T1000 (cell line): ENCODE results near the gene SLC25A44.
"Not testable (repeated sequence)": the region's sequence is repeated elsewhere in the genome, so short reads cannot be mapped to it uniquely, and the experiment has no call there.

ENCODE experiments used
- DNase-seq: peaks from one replicate; lab custom pipeline; 2025; ENCODE audit warnings: mixed read lengths; lab: John Stamatoyannopoulos, UW

The SLC25A44 gene

GRCh38 chr1:156163712-156164111 is 30.2 kb upstream of the SLC25A44 start:
- DNase-seq: no peak

- no peak for DNase-seq
Measured at GRCh38 chr1:156164125-156164831, 29.6 kb upstream of the SLC25A44 start.

GRCh38 chr1:156165083-156165482 is 28.8 kb upstream of the SLC25A44 start:
- DNase-seq: no peak

- DNase-seq: no peak
Measured at GRCh38 chr1:156167536-156167935, 26.4 kb upstream of the SLC25A44 start.

- no peak for DNase-seq
Measured at GRCh38 chr1:156172696-156173470, 21.0 kb upstream of the SLC25A44 start.

- no peak for DNase-seq
Measured at GRCh38 chr1:156176610-156177210, 17.2 kb upstream of the SLC25A44 start.

GRCh38 chr1:156177919-156178654 is 15.8 kb upstream of the SLC25A44 start:
- no peak for DNase-seq

GRCh38 chr1:156180471-156180870 is 13.4 kb upstream of the SLC25A44 start:
- DNase-seq: no peak

- DNase-seq: not testable (repeated sequence)
Measured at GRCh38 chr1:156181391-156181924, 12.4 kb upstream of the SLC25A44 start.

GRCh38 chr1:156182010-156182779 is 11.7 kb upstream of the SLC25A44 start:
- DNase-seq: not testable (repeated sequence)

- DNase-seq: not testable (repeated sequence)
Measured at GRCh38 chr1:156186347-156187177, 7.3 kb upstream of the SLC25A44 start.

GRCh38 chr1:156190265-156190664 is 3.6 kb upstream of the SLC25A44 start:
- not testable (repeated sequence) for DNase-seq

GRCh38 chr1:156191292-156191964 is 2.5 kb upstream of the SLC25A44 start:
- no peak for DNase-seq

- no peak for DNase-seq
Measured at GRCh38 chr1:156193208-156193487, 756 bp upstream of the SLC25A44 start.

GRCh38 chr1:156194300-156194652 is 372 bp downstream of the SLC25A44 start:
- DNase-seq: no peak

- no peak for DNase-seq
Measured at GRCh38 chr1:156195853-156196252, 1.9 kb downstream of the SLC25A44 start.

GRCh38 chr1:156196445-156196844 is 2.5 kb downstream of the SLC25A44 start:
- DNase-seq: no peak

- DNase-seq: no peak
Measured at GRCh38 chr1:156198831-156199349, 5.0 kb downstream of the SLC25A44 start.

GRCh38 chr1:156200044-156200443 is 6.1 kb downstream of the SLC25A44 start:
- DNase-seq: no peak

- no peak for DNase-seq
Measured at GRCh38 chr1:156203331-156203730, 9.4 kb downstream of the SLC25A44 start.
